OCI-M2 (cell line): ENCODE data around the gene SH2D1B.
"Not testable (repeated sequence)": the region's sequence is repeated elsewhere in the genome, so short reads cannot be mapped to it uniquely, and the experiment has no call there.

ENCODE experiments used
- DNase-seq: peaks from one replicate; lab custom pipeline; 2025; ENCODE audit not compliant: unreplicated experiment; lab: John Stamatoyannopoulos, UW

Gene SH2D1B

GRCh38 chr1:162412002-162412401 lies at the start of gene SH2D1B:
SH2D1B (minus strand) TSS chr1:162412136; CDS start chr1:162412016, 120 bp downstream.
- DNase-seq, result no peak

- no peak for DNase-seq
These were observed 46.3 kb upstream of the SH2D1B start for GRCh38 chr1:162458236-162458635.

- no peak for DNase-seq
These were observed 44.4 kb upstream of the SH2D1B start for GRCh38 chr1:162456323-162456722.

- DNase-seq, result not testable (repeated sequence)
These were observed 42.4 kb upstream of the SH2D1B start for GRCh38 chr1:162454361-162454760.

- no peak for DNase-seq
These were observed 35.0 kb upstream of the SH2D1B start for GRCh38 chr1:162446946-162447345.

GRCh38 chr1:162444903-162445302 lies 33.0 kb upstream of the SH2D1B start:
- DNase-seq, result no peak

- not testable (repeated sequence) for DNase-seq
These were observed 21.2 kb upstream of the SH2D1B start for GRCh38 chr1:162432977-162433713.

GRCh38 chr1:162430583-162430982 lies 18.6 kb upstream of the SH2D1B start:
- no peak for DNase-seq

GRCh38 chr1:162422662-162423375 lies 10.9 kb upstream of the SH2D1B start:
- no peak for DNase-seq

GRCh38 chr1:162421258-162422164 lies 9.6 kb upstream of the SH2D1B start:
- no peak for DNase-seq

GRCh38 chr1:162420120-162420519 lies 8.2 kb upstream of the SH2D1B start:
- no peak for DNase-seq

- not testable (repeated sequence) for DNase-seq
These were observed 7.6 kb upstream of the SH2D1B start for GRCh38 chr1:162419450-162419931.

- DNase-seq, result not testable (repeated sequence)
These were observed 6.6 kb upstream of the SH2D1B start for GRCh38 chr1:162418584-162418983.

GRCh38 chr1:162417650-162418049 lies 5.7 kb upstream of the SH2D1B start:
- no peak for DNase-seq

GRCh38 chr1:162416909-162417308 lies 5.0 kb upstream of the SH2D1B start:
- no peak for DNase-seq

- no peak for DNase-seq
These were observed 4.3 kb upstream of the SH2D1B start for GRCh38 chr1:162416215-162416614.

- DNase-seq, result no peak
These were observed 4.4 kb downstream of the SH2D1B start for GRCh38 chr1:162407539-162407938.

GRCh38 chr1:162406811-162407210 lies 5.1 kb downstream of the SH2D1B start:
- no peak for DNase-seq

- no peak for DNase-seq
These were observed 6.1 kb downstream of the SH2D1B start for GRCh38 chr1:162405800-162406199.

- DNase-seq, result no peak
These were observed 7.3 kb downstream of the SH2D1B start for GRCh38 chr1:162404550-162405160.
